HEK293 (cell line): ENCODE results near the gene HSH2D.

Experiments
- CTCF ChIA-PET: fragments of 350-600 bp; formaldehyde crosslinking; extraction: SDS; loops from one replicate; lab custom pipeline; 2021; ENCODE audit warnings: antibody characterized with exemption; lab: Yijun Ruan, JAX
- POLR2A ChIA-PET: fragments of 300-600 bp; formaldehyde crosslinking; extraction: SDS; loops from one replicate; lab custom pipeline; 2020; ENCODE audit warnings: antibody characterized with exemption, inconsistent platforms; lab: Yijun Ruan, JAX
- H3K27ac ChIP-seq: fragments of 200-500 bp; sonication (Bioruptor generic); 2 replicates; pipeline ENCODE4 v1.5.1; 2014; ENCODE audit warnings: low read depth, low read length, control low read depth, inconsistent platforms; ENCODE audit errors: extremely low read depth
- H3K36me3 ChIP-seq, 2 experiments: fragments of 200-500 bp in 1 of 2; sonication (Bioruptor generic) in 1 of 2; 1 replicate in 1 of 2; 2 replicates in 1 of 2; pipeline ENCODE4 v1.5.1; 2014 to 2017; ENCODE audit warnings: inconsistent platforms in 2 of 2, low read length in 2 of 2; ENCODE audit not compliant: control insufficient read depth in 2 of 2, insufficient read depth in 1 of 2
- H3K4me1 ChIP-seq: fragments of 200-500 bp; sonication (Bioruptor generic); 2 replicates; pipeline ENCODE4 v1.5.1; 2014; ENCODE audit warnings: mild to moderate bottlenecking, low read length, inconsistent platforms; ENCODE audit not compliant: control insufficient read depth, insufficient read depth
- H3K4me3 ChIP-seq: 2 replicates; pipeline ENCODE4 v1.5.1; 2011; ENCODE audit warnings: low read depth, mild to moderate bottlenecking, control low read depth, low read length, moderate library complexity
- H3K9me3 ChIP-seq: fragments of 200-500 bp; sonication (Bioruptor generic); 2 replicates; pipeline ENCODE4 v1.5.1; 2014; ENCODE audit warnings: low read depth, low read length, inconsistent platforms; ENCODE audit not compliant: control insufficient read depth, insufficient read depth
- GLIS2 ChIP-seq: fragments of 450-650 bp; formaldehyde crosslinking; IDR thresholded peaks from 2 replicates; pipeline ENCODE4 v1.5.1; 2016; ENCODE audit warnings: missing biosample characterization, missing genetic modification characterization
- HIC1 ChIP-seq: fragments of 450-650 bp; formaldehyde crosslinking; IDR thresholded peaks from 2 replicates; pipeline ENCODE4 v1.5.1; 2016; ENCODE audit warnings: missing biosample characterization, missing genetic modification characterization
- HOXA7 ChIP-seq: sonication (generic); formaldehyde crosslinking; IDR thresholded peaks from 2 replicates; pipeline ENCODE4 v1.8.1; 2022; ENCODE audit warnings: missing genetic modification reagents, borderline replicate concordance
- SCRT2 ChIP-seq: fragments of 450-650 bp; formaldehyde crosslinking; IDR thresholded peaks from 2 replicates; pipeline ENCODE4 v1.5.1; 2016; ENCODE audit warnings: missing biosample characterization, missing genetic modification characterization
- SETDB1 ChIP-seq: IDR thresholded peaks from one replicate; pipeline ENCODE4 v1.6.1; 2017; ENCODE audit warnings: mild to moderate bottlenecking, low read length, moderate library complexity, mixed read lengths; ENCODE audit not compliant: insufficient read length
- SP2 ChIP-seq: fragments of 450-650 bp; formaldehyde crosslinking; IDR thresholded peaks from 2 replicates; pipeline ENCODE4 v1.5.1; 2016; ENCODE audit warnings: missing biosample characterization, missing genetic modification characterization
- ZBTB49 ChIP-seq: fragments of 450-650 bp; formaldehyde crosslinking; IDR thresholded peaks from 2 replicates; pipeline ENCODE4 v1.5.1; 2016; ENCODE audit warnings: missing biosample characterization, missing genetic modification characterization, low read depth
- ZNF175 ChIP-seq: fragments of 450-650 bp; formaldehyde crosslinking; IDR thresholded peaks from 2 replicates; pipeline ENCODE4 v1.5.1; 2016; ENCODE audit warnings: missing biosample characterization, missing genetic modification characterization
- ZNF37A ChIP-seq: fragments of 450-650 bp; IDR thresholded peaks from 2 replicates; pipeline ENCODE4 v1.5.1; 2018; ENCODE audit warnings: missing biosample characterization, missing genetic modification characterization
- ZNF48 ChIP-seq: fragments of 450-650 bp; formaldehyde crosslinking; IDR thresholded peaks from 2 replicates; pipeline ENCODE4 v1.5.1; 2016; ENCODE audit warnings: missing biosample characterization, missing genetic modification characterization
- ZNF501 ChIP-seq: fragments of 450-650 bp; formaldehyde crosslinking; IDR thresholded peaks from 2 replicates; pipeline ENCODE4 v1.5.1; 2016; ENCODE audit warnings: missing biosample characterization, missing genetic modification characterization
- ZNF561 ChIP-seq: fragments of 450-650 bp; IDR thresholded peaks from 2 replicates; pipeline ENCODE4 v1.5.1; 2018; ENCODE audit warnings: missing biosample characterization, missing genetic modification characterization, borderline replicate concordance
- ZNF596 ChIP-seq: fragments of 450-650 bp; IDR thresholded peaks from 2 replicates; pipeline ENCODE4 v1.5.0; 2018; ENCODE audit warnings: missing biosample characterization, mild to moderate bottlenecking, missing genetic modification characterization, moderate library complexity
- ZNF600 ChIP-seq: fragments of 450-650 bp; formaldehyde crosslinking; IDR thresholded peaks from 2 replicates; pipeline ENCODE4 v1.5.1; 2016; ENCODE audit warnings: missing biosample characterization, missing genetic modification characterization
- ZNF623 ChIP-seq: fragments of 450-650 bp; formaldehyde crosslinking; IDR thresholded peaks from 2 replicates; pipeline ENCODE4 v1.5.1; 2016; ENCODE audit warnings: missing biosample characterization, missing genetic modification characterization
- ZNF704 ChIP-seq: fragments of 450-650 bp; formaldehyde crosslinking; IDR thresholded peaks from 2 replicates; pipeline ENCODE4 v1.5.1; 2016; ENCODE audit warnings: missing biosample characterization, missing genetic modification characterization
- TF ChIP-seq, protein P1 (sequence below): sonication (generic); formaldehyde crosslinking; IDR thresholded peaks from 2 replicates; pipeline ENCODE4 v1.8.1; 2022; ENCODE audit warnings: mild to moderate bottlenecking, moderate library complexity, missing genetic modification reagents

The HSH2D gene

GRCh38 chr19:16188521-16188920, 45.0 kb downstream of the HSH2D start:
- Histone ChIP-seq H3K4me1 (no peaks in the 10 kb centered on the region), H3K4me3 (no peak overlapping the region), H3K9me3 (no peaks in the 10 kb centered on the region), H3K36me3 (peaks cover 15 to 55% of the 10 kb centered on the region in 2 experiments), H3K27ac (no peak overlapping the region)
- CTCF ChIA-PET: interaction anchor here (0.6 to 0.9 kb wide), 2 partner anchors 147 to 722 kb away, joined by 3 to 4 read pairs; no protein-coding TSS in a partner anchor
- POLR2A ChIA-PET: interaction anchor here (0.6 to 1.3 kb wide), 2 partner anchors 9 to 152 kb away, joined by 4 read pairs; partner anchors contain the start of gene AP1M1
- TF ChIP-seq, protein P1, sequence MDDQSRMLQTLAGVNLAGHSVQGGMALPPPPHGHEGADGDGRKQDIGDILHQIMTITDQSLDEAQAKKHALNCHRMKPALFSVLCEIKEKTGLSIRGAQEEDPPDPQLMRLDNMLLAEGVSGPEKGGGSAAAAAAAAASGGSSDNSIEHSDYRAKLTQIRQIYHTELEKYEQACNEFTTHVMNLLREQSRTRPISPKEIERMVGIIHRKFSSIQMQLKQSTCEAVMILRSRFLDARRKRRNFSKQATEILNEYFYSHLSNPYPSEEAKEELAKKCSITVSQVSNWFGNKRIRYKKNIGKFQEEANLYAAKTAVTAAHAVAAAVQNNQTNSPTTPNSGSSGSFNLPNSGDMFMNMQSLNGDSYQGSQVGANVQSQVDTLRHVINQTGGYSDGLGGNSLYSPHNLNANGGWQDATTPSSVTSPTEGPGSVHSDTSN: no peak
- TF ChIP-seq SCRT2 (tag by site-specific recombination): no peak

- H3K4me3 ChIP-seq: no peak overlapping the region
- H3K36me3 ChIP-seq: peaks cover 19 to 61% of the 10 kb centered on the region in 2 experiments
- TF ChIP-seq SETDB1 (no peak), ZNF600 (tag by site-specific recombination) (no peak), SP2 (tag by site-specific recombination) (no peak), ZNF175 (no peak), ZNF561 (tag by site-specific recombination) (no peak), GLIS2 (tag by site-specific recombination) (no peak), ZNF623 (tag by site-specific recombination) (no peak), HIC1 (no peak), ZNF48 (no peak), HOXA7 (CRISPR knock-in tag) (no peak)
- ChIA-PET POLR2A (interaction anchor here (0.6 kb wide), 2 partner anchors 225 to 290 kb away, joined by 3 to 5 read pairs; no protein-coding TSS in a partner anchor), CTCF (interaction anchor here (0.6 kb wide), 1 partner anchor 1040 kb away, joined by 4 read pairs; no protein-coding TSS in a partner anchor)
- H3K9me3 ChIP-seq: no peaks in the 10 kb centered on the region
- H3K4me1 ChIP-seq: no peaks in the 10 kb centered on the region
- no peak overlapping the region for H3K27ac ChIP-seq
These were observed 46.7 kb downstream of the HSH2D start for GRCh38 chr19:16190198-16190597.

GRCh38 chr19:16190736-16191135, 47.3 kb downstream of the HSH2D start:
- Histone ChIP-seq H3K27ac (no peak overlapping the region), H3K36me3 (peaks cover 19 to 61% of the 10 kb centered on the region in 2 experiments), H3K4me3 (no peak overlapping the region), H3K4me1 (no peaks in the 10 kb centered on the region), H3K9me3 (no peaks in the 10 kb centered on the region)
- TF ChIP-seq ZNF501 (tag by site-specific recombination) (no peak), ZNF704 (tag by site-specific recombination) (no peak), ZNF37A (tag by site-specific recombination) (no peak), ZNF596 (tag by site-specific recombination) (no peak), ZBTB49 (tag by site-specific recombination) (no peak)
- POLR2A ChIA-PET: no interaction called here
- CTCF ChIA-PET: interaction anchor here (0.6 kb wide), 1 partner anchor 1041 kb away, joined by 4 read pairs; no protein-coding TSS in a partner anchor
